ENCODE measurements around the gene BBS7.

Gene BBS7

GRCh38 chr4:121789455-121789854, 80.8 kb downstream of the BBS7 start:
- no peaks in the 10 kb centered on the region for H3K4me1 ChIP-seq (ENCODE audit: control insufficient read depth in 1 of 2, insufficient read depth in 1 of 2, low read depth in 1 of 2, low read length in 1 of 2)
- H3K9me3 ChIP-seq = no peaks in the 10 kb centered on the region
- no peak for TF ChIP-seq CTCF (IDR thresholded peaks at IDR 0.05)
- H3K27me3 ChIP-seq = peaks cover 62% of the 10 kb centered on the region
- no peak overlapping the region for H3K4me3 ChIP-seq (ENCODE audit: low read depth in 1 of 2, low read length in 1 of 2)
- H3K27ac ChIP-seq = no peak overlapping the region
- H3K36me3 ChIP-seq = no peaks in the 10 kb centered on the region

- H3K4me1 ChIP-seq (ENCODE audit: control insufficient read depth in 1 of 2, insufficient read depth in 1 of 2, low read depth in 1 of 2, low read length in 1 of 2) = no peaks in the 10 kb centered on the region
- no peak overlapping the region for H3K27ac ChIP-seq
- H3K9me3 ChIP-seq = no peaks in the 10 kb centered on the region
- peaks cover 56% of the 10 kb centered on the region for H3K27me3 ChIP-seq
- TF ChIP-seq CTCF (IDR thresholded peaks at IDR 0.05) = no peak
- no peak overlapping the region for H3K4me3 ChIP-seq (ENCODE audit: low read depth in 1 of 2, low read length in 1 of 2)
- H3K36me3 ChIP-seq = no peaks in the 10 kb centered on the region
These were observed 81.4 kb downstream of the BBS7 start for GRCh38 chr4:121788896-121789295.

- Histone ChIP-seq H3K9me3 (no peaks in the 10 kb centered on the region), H3K27me3 (peaks cover 38% of the 10 kb centered on the region), H3K4me3 (ENCODE audit: low read depth in 1 of 2, low read length in 1 of 2) (no peak overlapping the region), H3K36me3 (no peaks in the 10 kb centered on the region), H3K27ac (no peak overlapping the region), H3K4me1 (ENCODE audit: control insufficient read depth in 1 of 2, insufficient read depth in 1 of 2, low read depth in 1 of 2, low read length in 1 of 2) (no peaks in the 10 kb centered on the region)
- no peak for TF ChIP-seq CTCF (IDR thresholded peaks at IDR 0.05)
These were observed 84.1 kb downstream of the BBS7 start for GRCh38 chr4:121786221-121786620.

GRCh38 chr4:121785479-121785878, 84.8 kb downstream of the BBS7 start:
- H3K27me3 ChIP-seq = peaks cover 31% of the 10 kb centered on the region
- H3K27ac ChIP-seq = no peak overlapping the region
- H3K9me3 ChIP-seq = no peaks in the 10 kb centered on the region
- H3K36me3 ChIP-seq = no peaks in the 10 kb centered on the region
- H3K4me1 ChIP-seq (ENCODE audit: control insufficient read depth in 1 of 2, insufficient read depth in 1 of 2, low read depth in 1 of 2, low read length in 1 of 2) = no peaks in the 10 kb centered on the region
- H3K4me3 ChIP-seq (ENCODE audit: low read depth in 1 of 2, low read length in 1 of 2) = no peak overlapping the region
- no peak for TF ChIP-seq CTCF (IDR thresholded peaks at IDR 0.05)

GRCh38 chr4:121784975-121785374, 85.3 kb downstream of the BBS7 start:
- no peaks in the 10 kb centered on the region for H3K36me3 ChIP-seq
- H3K27me3 ChIP-seq = peaks cover 26% of the 10 kb centered on the region
- no peaks in the 10 kb centered on the region for H3K9me3 ChIP-seq
- H3K4me3 ChIP-seq (ENCODE audit: low read depth in 1 of 2, low read length in 1 of 2) = no peak overlapping the region
- no peaks in the 10 kb centered on the region for H3K4me1 ChIP-seq (ENCODE audit: control insufficient read depth in 1 of 2, insufficient read depth in 1 of 2, low read depth in 1 of 2, low read length in 1 of 2)
- H3K27ac ChIP-seq = no peak overlapping the region
- TF ChIP-seq CTCF (IDR thresholded peaks at IDR 0.05) = no peak

GRCh38 chr4:121784401-121784800, 85.9 kb downstream of the BBS7 start:
- TF ChIP-seq CTCF (IDR thresholded peaks at IDR 0.05) = no peak
- no peaks in the 10 kb centered on the region for H3K4me1 ChIP-seq (ENCODE audit: control insufficient read depth in 1 of 2, insufficient read depth in 1 of 2, low read depth in 1 of 2, low read length in 1 of 2)
- no peaks in the 10 kb centered on the region for H3K36me3 ChIP-seq
- no peak overlapping the region for H3K27ac ChIP-seq
- H3K9me3 ChIP-seq = no peaks in the 10 kb centered on the region
- peaks cover 22% of the 10 kb centered on the region for H3K27me3 ChIP-seq
- no peak overlapping the region for H3K4me3 ChIP-seq (ENCODE audit: low read depth in 1 of 2, low read length in 1 of 2)

All from neutrophil (primary cell).